Measurements from ENCODE around the gene NKX1-1. TPM values are rescaled to one million over a fixed set of nuclear protein-coding genes. Genes with fewer than 3 reads are reported as not detected.

NKX1-1 gene
- total RNA-seq, 2 donors from 2014 or later: not detected

DNA sequence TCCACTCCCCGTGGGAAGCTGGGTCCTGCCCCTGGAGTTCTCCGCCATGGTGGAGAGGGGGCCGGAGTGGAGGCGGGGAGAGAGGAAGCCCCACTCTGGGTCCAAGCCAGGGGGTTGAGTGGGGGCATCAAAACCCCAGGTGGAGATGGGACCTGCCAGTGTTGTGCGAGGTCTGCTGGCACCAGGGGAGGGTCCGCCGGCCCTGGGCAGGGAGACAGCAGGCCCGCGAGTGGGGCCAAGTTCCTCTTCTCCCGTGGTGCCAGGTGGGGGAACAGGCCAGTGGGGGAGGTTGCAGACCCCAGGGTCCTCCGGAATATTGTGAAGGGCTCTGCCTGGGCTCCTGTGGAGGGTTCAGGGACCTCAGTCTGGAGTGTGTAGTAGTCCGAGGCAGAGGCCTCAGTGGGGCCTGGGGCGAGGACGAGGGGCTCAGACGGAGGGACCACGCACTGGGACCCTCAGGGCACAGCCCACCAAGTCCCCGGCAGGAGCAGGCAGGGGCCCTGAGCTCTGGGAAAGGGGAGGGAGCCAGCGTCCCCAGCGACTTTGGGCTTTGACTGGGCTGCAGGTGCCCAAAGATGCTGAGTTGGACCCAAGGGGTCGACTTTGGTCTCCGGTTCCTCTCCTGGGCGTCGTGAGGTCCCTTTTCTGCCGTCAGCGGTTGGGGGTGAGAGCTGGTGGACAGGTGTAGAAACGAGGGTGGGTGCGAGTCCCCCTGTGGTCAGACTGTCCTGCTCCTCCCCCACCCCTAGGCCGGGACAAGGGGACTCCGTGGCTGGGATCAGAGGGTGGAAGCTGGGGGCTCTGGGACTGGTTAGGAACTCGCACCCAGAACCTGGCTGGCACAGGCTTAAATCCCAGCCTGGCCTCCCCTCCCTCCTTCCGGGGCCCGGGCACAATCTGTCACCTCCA, 43.8 kb upstream of the NKX1-1 start:
- Histone ChIP-seq H3K4me1 (no peaks in the 10 kb centered on the region), H3K4me3 (no peak overlapping the region), H3K27ac (no peak overlapping the region), H3K9ac (ENCODE audit: low read depth in 2 of 2, low read length in 2 of 2) (no peak overlapping the region), H3K27me3 (no peaks in the 10 kb centered on the region), H3K9me3 (no peaks in the 10 kb centered on the region), H3K36me3 (no peaks in the 10 kb centered on the region)
- DNase-seq: no peak
- no peak for TF ChIP-seq CTCF (IDR thresholded peaks at IDR 0.05)
- intact Hi-C loops (cut with DNase I): no loop called here

DNA sequence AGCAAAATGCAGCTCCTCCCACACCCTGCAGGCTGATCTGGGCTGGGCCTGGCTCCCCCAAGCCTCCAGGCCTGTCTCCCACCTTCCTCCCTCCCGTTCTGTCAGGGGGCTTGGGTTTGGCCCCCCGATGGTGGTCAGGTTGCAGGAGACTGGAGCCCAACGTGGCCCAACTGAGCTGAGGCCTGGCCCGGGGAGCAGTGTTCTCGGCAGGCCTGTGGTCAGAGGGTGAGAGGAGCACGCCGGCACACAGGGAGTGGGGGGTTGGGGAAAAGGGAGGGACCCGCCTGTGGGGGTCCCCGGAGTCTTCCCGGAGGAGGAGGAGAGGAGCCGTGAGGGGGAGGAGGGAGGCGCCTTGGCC, 43.2 kb upstream of the NKX1-1 start:
- H3K36me3 ChIP-seq: no peaks in the 10 kb centered on the region
- no peaks in the 10 kb centered on the region for H3K4me1 ChIP-seq
- no peak overlapping the region for H3K9ac ChIP-seq (ENCODE audit: low read depth in 2 of 2, low read length in 2 of 2)
- DNase-seq: no peak
- H3K9me3 ChIP-seq: no peaks in the 10 kb centered on the region
- no peak for TF ChIP-seq CTCF (IDR thresholded peaks at IDR 0.05)
- no peak overlapping the region for H3K27ac ChIP-seq
- H3K4me3 ChIP-seq: no peak overlapping the region
- intact Hi-C loops (cut with DNase I): no loop called here
- H3K27me3 ChIP-seq: no peaks in the 10 kb centered on the region

DNA sequence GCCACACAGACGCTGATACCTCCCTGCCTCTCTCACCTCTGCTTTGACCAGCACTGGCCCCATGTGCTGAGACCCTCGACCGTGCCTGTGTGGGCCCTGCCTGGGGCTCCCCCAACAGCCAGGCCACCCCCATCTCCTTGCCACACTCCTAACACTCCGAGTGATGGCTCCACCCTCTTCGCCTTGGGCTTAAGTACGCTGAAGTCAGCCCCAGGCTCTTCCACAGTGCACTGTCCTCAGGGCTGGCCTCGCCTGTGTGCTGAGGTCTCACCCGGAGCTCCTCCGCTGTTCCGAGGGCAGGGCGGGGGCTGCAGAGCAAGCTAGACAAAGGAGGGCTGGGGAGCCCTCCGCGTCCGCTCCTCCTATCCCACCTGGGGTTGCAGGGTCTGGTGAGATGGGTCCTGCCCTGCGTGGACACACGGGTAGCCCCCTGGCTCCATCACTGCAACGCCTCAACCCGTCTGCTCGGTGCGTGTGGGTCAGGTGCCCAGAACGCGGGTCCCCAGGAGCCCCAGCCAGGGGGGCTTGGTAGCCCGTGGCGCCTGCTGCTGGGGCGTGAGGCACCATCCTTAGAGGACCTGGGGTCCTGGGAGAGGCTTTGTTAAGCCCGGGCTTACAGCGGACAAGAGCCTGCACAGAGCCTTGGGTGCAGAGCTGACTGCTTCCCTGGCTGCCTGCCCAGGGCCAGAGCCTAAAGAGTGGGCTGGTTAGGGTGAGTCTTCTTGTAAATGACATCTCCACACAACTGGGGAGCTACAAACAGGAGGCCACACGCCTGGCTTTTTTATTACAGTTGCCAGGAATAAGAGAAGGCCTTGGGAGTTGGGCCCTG, 42.6 kb upstream of the NKX1-1 start:
- intact Hi-C loops (cut with DNase I): no loop called here
- Histone ChIP-seq H3K27me3 (no peaks in the 10 kb centered on the region), H3K4me3 (no peak overlapping the region), H3K9ac (ENCODE audit: low read depth in 2 of 2, low read length in 2 of 2) (no peak overlapping the region), H3K27ac (no peak overlapping the region), H3K36me3 (no peaks in the 10 kb centered on the region), H3K9me3 (no peaks in the 10 kb centered on the region), H3K4me1 (no peaks in the 10 kb centered on the region)
- TF ChIP-seq CTCF (IDR thresholded peaks at IDR 0.05): no peak
- DNase-seq: peak; percentile 14

DNA sequence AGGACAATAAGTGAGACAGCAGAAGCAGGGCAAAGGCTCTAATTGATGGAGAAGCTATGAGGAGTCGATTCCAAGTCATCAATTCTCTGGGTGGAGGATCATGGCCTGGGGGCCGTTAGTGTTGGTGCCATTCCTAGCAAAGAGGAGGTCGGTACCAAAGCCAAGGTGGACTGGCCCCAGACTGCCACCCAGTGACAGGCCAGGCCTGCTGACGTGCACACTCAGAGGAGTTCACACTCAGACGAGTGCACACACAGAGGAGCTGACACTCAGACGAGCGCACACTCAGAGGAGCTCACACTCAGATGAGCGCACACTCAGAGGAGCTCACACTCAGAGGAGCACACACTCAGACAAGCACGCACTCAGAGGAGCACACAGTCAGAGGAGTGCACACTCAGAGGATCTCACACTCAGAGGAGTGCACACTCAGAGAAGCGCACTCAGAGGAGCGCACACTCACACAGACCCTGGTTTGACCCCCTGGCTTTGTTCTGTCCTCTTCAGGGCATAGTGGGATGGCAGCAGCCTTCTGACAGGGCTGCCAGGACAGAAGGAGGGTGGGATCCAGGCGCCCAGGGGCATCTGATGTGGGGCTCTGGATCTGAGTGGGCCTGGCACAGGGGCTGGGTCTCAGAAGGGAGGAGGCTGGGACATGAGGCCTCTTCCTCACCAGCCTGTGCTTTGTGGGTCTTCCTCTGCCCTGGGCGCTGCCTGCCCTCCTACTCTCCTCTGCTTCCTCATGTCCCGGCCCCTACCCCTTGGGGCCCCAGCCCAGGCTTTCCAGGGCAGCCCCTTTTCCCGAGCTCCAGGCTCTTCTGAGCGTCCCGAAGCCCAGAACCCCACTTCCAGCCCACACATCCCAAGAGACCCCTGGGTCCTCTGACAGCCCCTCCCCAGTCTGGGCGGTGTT, 41.7 kb upstream of the NKX1-1 start:
- intact Hi-C loops (cut with DNase I): no loop called here
- TF ChIP-seq CTCF (IDR thresholded peaks at IDR 0.05): no peak

More for the DNA sequence above, 41.7 kb upstream of the NKX1-1 start:
- no peak overlapping the region for H3K27ac ChIP-seq
- no peak for DNase-seq
- H3K36me3 ChIP-seq: no peaks in the 10 kb centered on the region
- no peak overlapping the region for H3K4me3 ChIP-seq
- H3K9me3 ChIP-seq: no peaks in the 10 kb centered on the region
- H3K4me1 ChIP-seq: no peaks in the 10 kb centered on the region
- H3K27me3 ChIP-seq: no peaks in the 10 kb centered on the region
- H3K9ac ChIP-seq (ENCODE audit: low read depth in 2 of 2, low read length in 2 of 2): no peak overlapping the region
